IPS-20b (cell line): ENCODE measurements around the gene PRSS21.

Source experiments
- H3K27ac ChIP-seq: one replicate; pipeline ENCODE4 v1.5.1; 2013; ENCODE audit warnings: low read length
- H3K27me3 ChIP-seq: 2 replicates; pipeline ENCODE4 v1.6.1; 2013; ENCODE audit warnings: mild to moderate bottlenecking, low read length, inconsistent platforms; ENCODE audit not compliant: insufficient read depth
- H3K36me3 ChIP-seq: 2 replicates; pipeline ENCODE4 v1.6.1; 2013; ENCODE audit warnings: low read depth, mild to moderate bottlenecking, inconsistent platforms, low read length, moderate library complexity; ENCODE audit not compliant: insufficient read depth
- H3K4me1 ChIP-seq: 2 replicates; pipeline ENCODE4 v1.6.1; 2013; ENCODE audit warnings: mild to moderate bottlenecking, control low read depth, inconsistent platforms, low read length, moderate library complexity; ENCODE audit not compliant: insufficient read depth
- H3K4me3 ChIP-seq: 2 replicates; pipeline ENCODE4 v1.5.1; 2013; ENCODE audit warnings: mild to moderate bottlenecking, low read length, inconsistent platforms
- H3K9ac ChIP-seq: 2 replicates; pipeline ENCODE4 v1.6.1; 2013; ENCODE audit warnings: low read depth, mild to moderate bottlenecking, inconsistent platforms, low read length, moderate library complexity
- H3K9me3 ChIP-seq: 2 replicates; pipeline ENCODE4 v1.6.1; 2013; ENCODE audit warnings: mild to moderate bottlenecking, low read depth, low read length, inconsistent platforms; ENCODE audit not compliant: insufficient read depth

Gene PRSS21

GRCh38 chr16:2821487-2822157 lies 4.6 kb downstream of the PRSS21 start:
- Histone ChIP-seq H3K4me1 (no peaks in the 10 kb centered on the region), H3K27me3 (no peaks in the 10 kb centered on the region), H3K27ac (no peak overlapping the region), H3K9me3 (no peaks in the 10 kb centered on the region), H3K9ac (no peak overlapping the region), H3K4me3 (no peak overlapping the region), H3K36me3 (no peaks in the 10 kb centered on the region)

GRCh38 chr16:2822158-2822495 lies 5.1 kb downstream of the PRSS21 start:
- H3K36me3 ChIP-seq = no peaks in the 10 kb centered on the region
- no peaks in the 10 kb centered on the region for H3K4me1 ChIP-seq
- no peak overlapping the region for H3K27ac ChIP-seq
- H3K4me3 ChIP-seq = no peak overlapping the region
- no peaks in the 10 kb centered on the region for H3K27me3 ChIP-seq
- H3K9ac ChIP-seq = no peak overlapping the region
- H3K9me3 ChIP-seq = no peaks in the 10 kb centered on the region

- H3K36me3 ChIP-seq = no peaks in the 10 kb centered on the region
- no peaks in the 10 kb centered on the region for H3K9me3 ChIP-seq
- H3K27ac ChIP-seq = no peak overlapping the region
- H3K4me3 ChIP-seq = no peak overlapping the region
- no peaks in the 10 kb centered on the region for H3K4me1 ChIP-seq
- H3K27me3 ChIP-seq = no peaks in the 10 kb centered on the region
- no peak overlapping the region for H3K9ac ChIP-seq
These were observed 5.5 kb downstream of the PRSS21 start for GRCh38 chr16:2822496-2822895.

- Histone ChIP-seq H3K4me1 (no peaks in the 10 kb centered on the region), H3K9me3 (no peaks in the 10 kb centered on the region), H3K4me3 (no peak overlapping the region), H3K27ac (no peak overlapping the region), H3K9ac (no peak overlapping the region; the same call in 1 of the 2 replicates), H3K27me3 (no peaks in the 10 kb centered on the region), H3K36me3 (no peaks in the 10 kb centered on the region)
These were observed 7.6 kb downstream of the PRSS21 start for GRCh38 chr16:2824626-2825025.

- no peak overlapping the region for H3K27ac ChIP-seq
- H3K36me3 ChIP-seq = no peaks in the 10 kb centered on the region
- no peak overlapping the region for H3K4me3 ChIP-seq
- no peaks in the 10 kb centered on the region for H3K4me1 ChIP-seq
- no peaks in the 10 kb centered on the region for H3K9me3 ChIP-seq
- no peaks in the 10 kb centered on the region for H3K27me3 ChIP-seq
- H3K9ac ChIP-seq = no peak overlapping the region
These were observed 8.2 kb downstream of the PRSS21 start for GRCh38 chr16:2825049-2825742.

GRCh38 chr16:2825906-2826305 lies 8.9 kb downstream of the PRSS21 start:
- Histone ChIP-seq H3K9ac (no peak overlapping the region), H3K4me3 (no peak overlapping the region), H3K4me1 (no peaks in the 10 kb centered on the region), H3K27me3 (no peaks in the 10 kb centered on the region), H3K36me3 (no peaks in the 10 kb centered on the region), H3K9me3 (no peaks in the 10 kb centered on the region), H3K27ac (no peak overlapping the region)

GRCh38 chr16:2826591-2827373 lies 9.7 kb downstream of the PRSS21 start:
- Histone ChIP-seq H3K36me3 (no peaks in the 10 kb centered on the region), H3K9me3 (no peaks in the 10 kb centered on the region), H3K4me1 (no peaks in the 10 kb centered on the region), H3K27me3 (no peaks in the 10 kb centered on the region), H3K4me3 (no peak overlapping the region), H3K27ac (no peak overlapping the region), H3K9ac (no peak overlapping the region)

- Histone ChIP-seq H3K27ac (no peak overlapping the region), H3K27me3 (no peaks in the 10 kb centered on the region), H3K9me3 (no peaks in the 10 kb centered on the region), H3K4me3 (no peak overlapping the region), H3K36me3 (no peaks in the 10 kb centered on the region), H3K4me1 (no peaks in the 10 kb centered on the region), H3K9ac (no peak overlapping the region)
These were observed 10.3 kb downstream of the PRSS21 start for GRCh38 chr16:2827374-2827791.

- no peak overlapping the region for H3K9ac ChIP-seq
- H3K36me3 ChIP-seq = no peaks in the 10 kb centered on the region
- no peak overlapping the region for H3K27ac ChIP-seq
- H3K4me1 ChIP-seq = no peaks in the 10 kb centered on the region
- H3K27me3 ChIP-seq = no peaks in the 10 kb centered on the region
- H3K4me3 ChIP-seq = no peak overlapping the region
- H3K9me3 ChIP-seq = no peaks in the 10 kb centered on the region
These were observed 10.9 kb downstream of the PRSS21 start for GRCh38 chr16:2827831-2828520.

- no peak overlapping the region for H3K4me3 ChIP-seq
- H3K4me1 ChIP-seq = no peaks in the 10 kb centered on the region
- H3K36me3 ChIP-seq = no peaks in the 10 kb centered on the region
- no peaks in the 10 kb centered on the region for H3K27me3 ChIP-seq
- no peak overlapping the region for H3K27ac ChIP-seq
- no peak overlapping the region for H3K9ac ChIP-seq
- H3K9me3 ChIP-seq = no peaks in the 10 kb centered on the region
These were observed 11.4 kb downstream of the PRSS21 start for GRCh38 chr16:2828521-2828840.

- no peak overlapping the region for H3K27ac ChIP-seq
- H3K36me3 ChIP-seq = no peaks in the 10 kb centered on the region
- H3K4me3 ChIP-seq = no peak overlapping the region
- H3K9ac ChIP-seq = no peak overlapping the region
- no peaks in the 10 kb centered on the region for H3K4me1 ChIP-seq
- H3K9me3 ChIP-seq = no peaks in the 10 kb centered on the region
- H3K27me3 ChIP-seq = no peaks in the 10 kb centered on the region
These were observed 11.9 kb downstream of the PRSS21 start for GRCh38 chr16:2828876-2829430.
